NK-92 treated with Interleukin-12 subunit alpha and Interleukin-12 subunit beta, amount 100 ng/mL, for 24 hours (cell line): ENCODE measurements around the gene C3orf18.

Experiments
- DNase-seq: peaks from one replicate; lab custom pipeline; 2025; lab: John Stamatoyannopoulos, UW

Gene C3orf18

GRCh38 chr3:50551054-50551659, 16.4 kb downstream of the C3orf18 start:
- DNase-seq: no peak

- peak; percentile 33 for DNase-seq
Observed at GRCh38 chr3:50550079-50550736, 17.3 kb downstream of the C3orf18 start.

- no peak for DNase-seq
Observed at GRCh38 chr3:50549226-50549625, 18.3 kb downstream of the C3orf18 start.

- no peak for DNase-seq
Observed at GRCh38 chr3:50545781-50546180, 21.8 kb downstream of the C3orf18 start.

- DNase-seq: no peak
Observed at GRCh38 chr3:50542177-50543034, 25.1 kb downstream of the C3orf18 start.

GRCh38 chr3:50539356-50540286, 27.9 kb downstream of the C3orf18 start:
- no peak for DNase-seq

GRCh38 chr3:50537421-50538129, 30.0 kb downstream of the C3orf18 start:
- DNase-seq: no peak

GRCh38 chr3:50536471-50537180, 30.9 kb downstream of the C3orf18 start:
- DNase-seq: no peak

GRCh38 chr3:50534681-50535330, 32.7 kb downstream of the C3orf18 start:
- DNase-seq: no peak

GRCh38 chr3:50533807-50534461, 33.6 kb downstream of the C3orf18 start:
- DNase-seq: no peak

GRCh38 chr3:50533316-50533715, 34.2 kb downstream of the C3orf18 start:
- DNase-seq: no peak

GRCh38 chr3:50532062-50532705, 35.4 kb downstream of the C3orf18 start:
- no peak for DNase-seq

GRCh38 chr3:50531201-50531600, 36.3 kb downstream of the C3orf18 start:
- DNase-seq: no peak

- DNase-seq: no peak
Observed at GRCh38 chr3:50530001-50530970, 37.3 kb downstream of the C3orf18 start.

- peak; percentile 59 for DNase-seq
Observed at GRCh38 chr3:50525987-50526386, 41.6 kb downstream of the C3orf18 start.

GRCh38 chr3:50525191-50525910, 42.2 kb downstream of the C3orf18 start:
- no peak for DNase-seq

GRCh38 chr3:50524746-50525145, 42.8 kb downstream of the C3orf18 start:
- DNase-seq: no peak
